GM12864 (cell line): ENCODE measurements around the gene LILRA5.
"Not testable (repeated sequence)": the region's sequence is repeated elsewhere in the genome, so short reads cannot be mapped to it uniquely, and the experiment has no call there.

Source experiments
- DNase-seq: peaks from one replicate; pipeline ENCODE4 v3.0.0-alpha.2; 2011; ENCODE audit warnings: low read depth
- H3K4me3 ChIP-seq: 2 replicates; pipeline ENCODE4 v1.5.1; 2011; ENCODE audit warnings: mild to moderate bottlenecking, low read depth, low read length, control low read depth
- CTCF ChIP-seq: IDR thresholded peaks from 2 replicates; pipeline ENCODE4 v1.5.1; 2011; ENCODE audit warnings: low read depth, mild to moderate bottlenecking, moderate library complexity, low read length, control low read depth, inconsistent platforms; ENCODE audit errors: missing control alignments

The LILRA5 gene

GRCh38 chr19:54305141-54305540 lies 7.8 kb downstream of the LILRA5 start:
- DNase-seq = no peak
- no peak for TF ChIP-seq CTCF
- H3K4me3 ChIP-seq = no peak overlapping the region

- no peak overlapping the region for H3K4me3 ChIP-seq
- no peak for DNase-seq
- TF ChIP-seq CTCF = no peak
Observed at GRCh38 chr19:54302257-54302656, 10.7 kb downstream of the LILRA5 start.

- no peak for DNase-seq
- no peak overlapping the region for H3K4me3 ChIP-seq
- no peak for TF ChIP-seq CTCF
Observed at GRCh38 chr19:54299515-54299914, 13.5 kb downstream of the LILRA5 start.

- H3K4me3 ChIP-seq = no peak overlapping the region
- DNase-seq = no peak
- TF ChIP-seq CTCF = no peak
Observed at GRCh38 chr19:54299126-54299498, 13.9 kb downstream of the LILRA5 start.

- no peak overlapping the region for H3K4me3 ChIP-seq
- TF ChIP-seq CTCF = no peak
- no peak for DNase-seq
Observed at GRCh38 chr19:54298357-54299125, 14.4 kb downstream of the LILRA5 start.

GRCh38 chr19:54297759-54298305 lies 15.1 kb downstream of the LILRA5 start:
- no peak for DNase-seq
- TF ChIP-seq CTCF = no peak
- no peak overlapping the region for H3K4me3 ChIP-seq

- DNase-seq = no peak
- TF ChIP-seq CTCF = no peak
Observed at GRCh38 chr19:54294539-54294938, 18.4 kb downstream of the LILRA5 start.

GRCh38 chr19:54289160-54289559 lies 23.8 kb downstream of the LILRA5 start:
- H3K4me3 ChIP-seq, DNase-seq: not testable (repeated sequence)

More at GRCh38 chr19:54294539-54294938, 18.4 kb downstream of the LILRA5 start:
- no peak overlapping the region for H3K4me3 ChIP-seq
